Stimulated activated CD8-positive, alpha-beta memory T cell treated with anti-CD3 and anti-CD28 coated beads, Interleukin-12 subunit alpha, Interleukin-12 subunit beta, amount 100 ng/mL, for 4 hours (primary cell): ENCODE data around the gene KCTD21.

Experiments
- DNase-seq: peaks from one replicate; pipeline ENCODE4 v3.0.0-alpha.2; 2020; ENCODE audit warnings: low read depth

The KCTD21 gene

GRCh38 chr11:78200553-78200952 is 12.1 kb upstream of the KCTD21 start:
- DNase-seq, result no peak

DNA sequence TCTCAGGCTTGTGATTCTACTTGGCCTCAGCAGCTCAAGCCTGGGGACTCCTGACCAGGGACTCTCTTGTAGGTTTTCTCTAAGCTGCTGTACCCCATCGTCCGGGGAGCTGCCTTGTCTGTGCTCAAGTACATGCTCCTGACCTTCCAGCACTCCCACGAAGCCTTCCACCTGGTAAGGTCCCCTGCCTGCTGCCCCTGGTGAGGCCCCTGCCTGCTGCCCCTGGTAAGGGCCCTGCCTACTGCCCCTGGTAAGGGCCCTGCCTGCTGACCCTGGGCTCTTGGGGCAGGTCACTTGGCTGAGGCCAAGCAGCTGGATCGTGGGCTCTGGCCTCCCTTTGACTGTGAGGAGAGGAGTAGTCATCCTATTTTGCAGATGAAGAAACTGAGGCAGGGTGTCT is 11.6 kb upstream of the KCTD21 start:
- DNase-seq, result no peak

DNA sequence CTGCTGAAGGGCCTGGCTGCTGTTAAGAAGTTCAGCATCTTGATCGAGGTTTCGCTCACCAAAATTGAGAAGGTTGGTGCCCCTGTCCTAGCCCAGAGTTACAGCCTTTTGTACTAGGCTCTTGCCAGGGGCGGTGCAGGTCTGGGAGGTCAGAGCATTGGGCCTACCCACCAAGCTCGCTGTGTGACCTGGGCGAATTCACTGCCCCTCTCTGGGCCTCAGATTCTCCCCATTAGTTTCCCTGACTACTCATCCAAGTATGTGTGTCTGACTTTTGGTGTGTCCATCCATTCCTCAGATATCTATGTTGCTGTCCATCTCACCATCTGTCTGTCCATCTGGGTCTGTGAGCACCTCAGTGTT is 11.2 kb upstream of the KCTD21 start:
- no peak for DNase-seq

GRCh38 chr11:78199015-78199652 is 10.7 kb upstream of the KCTD21 start:
- no peak for DNase-seq

DNA sequence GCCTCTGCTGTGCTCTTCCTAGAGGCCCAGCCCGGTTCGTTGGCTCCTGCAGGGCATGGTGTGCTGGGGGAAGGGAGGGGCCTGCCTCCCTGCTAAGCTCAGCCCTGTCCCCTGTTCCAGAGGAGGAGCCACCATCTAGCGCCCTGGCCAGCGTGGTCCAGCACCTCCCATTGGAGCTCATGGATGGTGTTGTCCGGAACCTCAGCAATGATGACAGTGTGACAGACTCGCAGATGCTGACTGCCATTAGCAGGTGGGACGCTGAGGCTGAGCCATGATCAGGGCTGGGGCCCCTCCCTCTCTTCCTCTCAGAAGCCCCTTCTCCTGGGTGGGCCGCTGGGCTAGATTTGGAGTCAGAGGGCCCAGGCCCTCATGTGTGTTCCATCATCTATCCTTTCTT is 9.4 kb upstream of the KCTD21 start:
- no peak for DNase-seq

- no peak for DNase-seq
These were observed 8.2 kb upstream of the KCTD21 start for GRCh38 chr11:78196661-78197091.

GRCh38 chr11:78195917-78196560 is 7.6 kb upstream of the KCTD21 start:
- DNase-seq, result no peak

DNA sequence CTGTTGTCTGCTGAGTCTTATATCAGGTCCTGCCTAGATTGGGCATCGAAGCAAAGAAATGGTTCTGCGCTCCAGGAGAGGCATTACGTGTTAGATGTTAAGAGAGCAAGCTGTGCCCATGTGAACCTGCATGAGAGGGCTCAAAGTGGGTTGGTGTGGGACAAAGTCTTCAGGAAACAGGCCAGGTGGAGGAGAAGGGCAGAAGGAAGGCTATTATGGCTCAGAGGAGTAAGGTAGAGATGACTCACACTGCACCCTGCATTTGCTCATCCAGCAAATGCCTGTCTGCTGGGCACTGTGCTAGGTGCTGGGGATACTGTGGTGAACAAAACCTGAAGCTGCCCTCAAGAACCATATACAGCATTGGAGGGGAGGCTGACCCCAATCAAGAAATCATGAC is 6.1 kb upstream of the KCTD21 start:
- no peak for DNase-seq

GRCh38 chr11:78193806-78194205 is 5.4 kb upstream of the KCTD21 start:
- DNase-seq, result no peak

DNA sequence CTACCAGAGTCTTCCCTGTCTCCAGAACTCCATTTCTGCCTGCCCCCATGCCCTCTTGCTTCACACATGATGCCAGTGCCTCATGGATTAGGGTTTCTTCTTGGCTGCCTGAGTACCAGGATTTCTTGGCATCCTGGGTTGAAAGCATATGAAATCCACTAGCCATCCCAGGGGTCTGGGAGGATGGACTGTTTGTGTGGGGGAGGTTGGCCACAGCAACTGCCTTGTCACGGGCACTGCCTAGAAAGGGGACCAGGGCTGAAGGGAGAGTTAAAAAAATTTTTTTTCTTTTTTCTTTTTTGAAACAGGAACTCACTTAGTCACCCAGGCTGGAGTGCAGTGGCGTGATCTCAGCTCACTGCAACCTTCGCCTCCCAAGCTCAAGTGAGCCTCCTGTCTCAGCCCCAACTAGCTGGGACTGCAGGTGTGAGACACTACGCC is 4.5 kb upstream of the KCTD21 start:
- no peak for DNase-seq

DNA sequence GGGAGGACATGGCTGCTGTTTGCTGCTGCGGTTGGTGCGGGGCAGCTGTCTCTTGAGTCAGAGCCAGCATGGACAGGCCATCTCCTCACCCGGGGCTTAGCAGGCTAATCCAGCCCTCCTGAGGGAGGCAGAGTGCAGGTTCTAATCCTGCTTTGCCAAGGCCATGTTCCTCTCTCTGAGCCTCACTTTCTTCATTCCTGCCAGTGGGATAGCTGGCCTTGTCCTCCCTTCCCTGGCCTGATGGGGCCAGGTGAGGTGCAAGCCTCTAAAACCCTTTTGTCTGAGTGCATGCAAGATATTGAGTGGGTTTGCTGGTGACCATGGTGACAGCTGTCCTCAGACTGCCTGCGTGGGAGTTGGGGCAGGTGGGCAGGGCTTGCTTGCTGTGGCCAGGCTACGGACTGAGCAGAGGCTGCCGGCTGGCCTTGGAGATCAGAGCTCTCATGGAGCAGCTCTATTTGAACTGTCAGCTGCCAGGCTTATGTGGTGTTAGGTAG is 3.8 kb upstream of the KCTD21 start:
- no peak for DNase-seq

DNA sequence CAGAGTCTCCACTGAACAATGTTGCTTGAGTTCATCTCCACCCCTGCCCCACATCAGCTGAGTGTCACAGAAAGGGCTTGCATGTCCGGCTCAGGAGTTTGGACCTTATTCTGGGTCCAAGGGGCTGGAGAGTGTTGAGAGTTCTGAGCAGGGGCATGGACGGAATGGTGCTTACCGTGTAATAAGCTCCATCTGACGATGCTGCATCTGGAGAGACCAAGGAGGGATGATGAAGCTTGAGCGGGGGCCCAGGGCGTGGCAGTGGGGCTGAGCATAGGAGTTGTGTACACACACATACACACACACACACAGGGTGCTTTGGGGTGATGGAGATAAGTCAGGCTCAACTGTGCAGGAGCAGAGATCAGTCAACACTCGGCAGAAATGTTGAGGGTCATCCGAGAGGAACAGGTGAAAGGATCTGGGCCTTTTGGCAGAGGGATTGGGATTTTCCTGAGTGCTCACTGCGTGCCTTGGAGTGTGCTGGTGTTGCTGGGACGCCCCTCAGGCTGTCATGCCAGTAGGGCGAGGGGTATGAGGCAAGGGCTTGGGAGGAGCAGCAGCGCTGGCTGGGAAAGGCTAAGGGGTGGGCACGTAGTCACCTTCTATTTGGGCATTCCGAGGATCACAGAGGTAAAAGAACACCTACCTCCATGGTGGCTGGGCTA is 2.6 kb upstream of the KCTD21 start:
- DNase-seq, result no peak

DNA sequence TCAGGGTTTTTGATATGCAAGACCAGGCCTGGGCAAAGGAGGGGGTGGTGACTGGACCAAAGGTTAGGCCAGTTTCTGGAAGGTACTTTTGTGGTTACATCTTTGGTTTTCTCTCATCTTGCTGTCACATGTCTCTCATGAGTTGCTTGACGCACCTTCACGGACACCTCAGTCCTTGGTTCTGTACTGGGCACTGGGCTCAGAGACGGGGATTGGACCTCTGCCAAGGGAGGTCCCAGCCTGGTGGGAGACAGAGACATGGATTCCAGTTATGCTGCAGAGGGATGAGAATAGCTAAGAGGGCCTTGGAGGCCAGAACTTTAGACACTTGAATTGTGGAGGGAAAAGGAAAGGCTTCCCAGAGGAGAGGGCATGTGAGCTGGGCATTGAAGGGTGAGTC is 1.9 kb upstream of the KCTD21 start:
- no peak for DNase-seq

GRCh38 chr11:78189851-78190250 is 1.4 kb upstream of the KCTD21 start:
- no peak for DNase-seq

DNA sequence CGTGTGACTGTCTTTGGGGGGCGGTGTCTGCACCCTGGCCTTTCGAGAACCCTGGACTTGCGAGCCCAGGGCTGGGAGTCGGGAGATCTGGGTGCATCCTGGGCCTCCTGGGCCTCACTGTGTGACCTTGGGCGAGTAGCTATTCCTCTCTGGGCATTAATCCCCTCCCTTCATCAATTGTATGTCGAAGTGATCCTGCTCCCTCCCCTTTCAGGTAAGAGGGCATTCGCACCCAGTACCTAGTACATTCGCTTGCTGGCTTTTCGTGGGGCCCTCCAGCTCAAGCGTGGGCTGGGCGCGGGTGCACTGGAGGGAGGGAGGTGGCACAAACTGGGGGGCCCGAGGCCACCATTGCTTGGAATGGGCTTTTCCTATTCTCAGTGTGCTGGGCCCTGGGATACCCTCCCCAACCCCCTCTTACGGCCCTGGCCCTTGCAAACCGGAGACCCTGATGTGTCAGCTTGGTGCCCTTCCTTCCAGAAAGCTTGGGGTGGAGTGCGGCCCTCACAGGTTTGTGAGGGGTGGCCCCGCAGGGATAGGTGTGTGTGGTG is 823 bp upstream of the KCTD21 start:
- no peak for DNase-seq

GRCh38 chr11:78187366-78188285 is 800 bp downstream of the KCTD21 start:
- peak; percentile 74 for DNase-seq

- DNase-seq, result no peak
These were observed 7.2 kb downstream of the KCTD21 start for GRCh38 chr11:78181185-78181584.

DNA sequence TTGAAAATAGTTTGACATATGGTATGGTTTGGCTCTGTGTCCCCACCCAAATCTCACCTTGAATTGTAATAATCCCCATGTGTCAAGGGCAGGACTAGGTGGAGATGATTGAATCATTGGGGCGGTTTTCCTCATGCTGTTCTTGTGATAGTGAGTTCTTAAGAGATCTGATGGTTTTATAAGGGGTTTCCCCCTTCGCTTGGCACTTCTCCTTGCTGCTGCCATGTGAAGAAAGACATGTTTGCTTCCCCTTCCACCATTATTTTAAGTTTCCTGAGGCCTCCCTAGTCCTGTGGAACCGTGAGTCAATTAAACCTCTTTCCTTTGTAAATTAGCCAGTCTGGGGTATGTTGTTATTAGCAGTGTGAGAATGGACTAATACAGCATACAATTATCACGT is 7.7 kb downstream of the KCTD21 start:
- DNase-seq, result no peak

GRCh38 chr11:78179459-78180071 is 8.9 kb downstream of the KCTD21 start:
- DNase-seq, result no peak

GRCh38 chr11:78177216-78177615 is 11.2 kb downstream of the KCTD21 start:
- DNase-seq, result no peak

DNA sequence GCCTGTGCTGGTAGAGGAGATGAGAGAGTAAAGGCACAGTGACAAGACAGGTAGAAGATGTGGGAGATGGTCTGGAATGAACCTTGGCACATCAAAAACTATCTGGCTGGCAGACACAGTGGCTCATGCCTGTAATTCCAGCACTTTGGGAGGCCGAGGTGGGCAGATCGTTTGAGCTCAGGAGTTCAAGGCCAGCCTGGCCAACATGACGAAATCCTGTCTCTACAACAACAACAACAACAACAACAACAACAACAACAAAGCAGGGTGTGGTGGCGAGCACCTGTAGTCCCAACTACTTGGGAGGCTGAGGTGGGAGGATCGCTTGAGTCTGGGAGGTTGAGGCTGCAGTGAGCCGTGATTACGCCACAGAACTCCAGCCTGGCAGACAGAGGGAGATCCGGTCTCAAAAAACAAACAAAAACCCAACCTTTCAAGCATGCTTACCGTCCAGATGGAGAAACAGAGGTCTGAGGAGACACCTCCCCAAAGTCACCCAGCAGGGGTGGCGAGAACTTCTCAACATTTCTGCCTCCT is 11.8 kb downstream of the KCTD21 start:
- no peak for DNase-seq
